Activated T-helper 17 cell treated with anti-CD3 and anti-CD28 coated beads, Interleukin-2, amount 50 U/mL, for 72 hours (primary cell): ENCODE results near the gene CHAT. TPM values are rescaled to one million over a fixed set of nuclear protein-coding genes. Genes with fewer than 3 reads are reported as not detected.

Experiments used
- ATAC-seq: fragments of 150-1000 bp; cut with Tn5 transposase; replicated peaks from 2 replicates; pipeline ENCODE4 v1.10.0; 2021; ENCODE audit warnings: mild to moderate bottlenecking, moderate library complexity
- H3K27ac Mint-ChIP-seq: one replicate; pipeline ENCODE4 v1.8.0; 2022; ENCODE audit warnings: mixed read lengths
- H3K27me3 Mint-ChIP-seq: one replicate; pipeline ENCODE4 v1.8.0; 2022; ENCODE audit warnings: mixed read lengths
- H3K36me3 Mint-ChIP-seq: one replicate; pipeline ENCODE4 v1.8.0; 2022; ENCODE audit warnings: low read depth, mild to moderate bottlenecking, mixed read lengths
- H3K4me1 Mint-ChIP-seq: one replicate; pipeline ENCODE4 v1.8.0; 2022; ENCODE audit warnings: mixed read lengths
- H3K4me3 Mint-ChIP-seq: one replicate; pipeline ENCODE4 v1.8.0; 2022; ENCODE audit warnings: mild to moderate bottlenecking, mixed read lengths
- H3K9me3 Mint-ChIP-seq: one replicate; pipeline ENCODE4 v1.8.0; 2022; ENCODE audit warnings: mixed read lengths
- total RNA-seq, 2 donors: library from RNA; stranded (reverse); gene quantifications; one replicate each; pipeline ENCODE4 v1.2.3, GENCODE V29; 2022

CHAT gene
- total RNA-seq, 2 donors from 2014 or later: not detected

GRCh38 chr10:49710966-49711365, 97.1 kb downstream of the CHAT start:
- Mint-ChIP-seq H3K4me1 (no peaks in the 10 kb centered on the region), H3K36me3 (no peaks in the 10 kb centered on the region), H3K27me3 (peaks cover 11% of the 10 kb centered on the region), H3K9me3 (no peaks in the 10 kb centered on the region), H3K4me3 (no peak overlapping the region), H3K27ac (no peak overlapping the region)
- ATAC-seq: no peak

GRCh38 chr10:49711481-49711880, 97.6 kb downstream of the CHAT start:
- peaks cover 11% of the 10 kb centered on the region for H3K27me3 Mint-ChIP-seq
- no peaks in the 10 kb centered on the region for H3K36me3 Mint-ChIP-seq
- no peaks in the 10 kb centered on the region for H3K4me1 Mint-ChIP-seq
- no peak for ATAC-seq
- no peaks in the 10 kb centered on the region for H3K9me3 Mint-ChIP-seq
- no peak overlapping the region for H3K4me3 Mint-ChIP-seq
- H3K27ac Mint-ChIP-seq: no peak overlapping the region

DNA sequence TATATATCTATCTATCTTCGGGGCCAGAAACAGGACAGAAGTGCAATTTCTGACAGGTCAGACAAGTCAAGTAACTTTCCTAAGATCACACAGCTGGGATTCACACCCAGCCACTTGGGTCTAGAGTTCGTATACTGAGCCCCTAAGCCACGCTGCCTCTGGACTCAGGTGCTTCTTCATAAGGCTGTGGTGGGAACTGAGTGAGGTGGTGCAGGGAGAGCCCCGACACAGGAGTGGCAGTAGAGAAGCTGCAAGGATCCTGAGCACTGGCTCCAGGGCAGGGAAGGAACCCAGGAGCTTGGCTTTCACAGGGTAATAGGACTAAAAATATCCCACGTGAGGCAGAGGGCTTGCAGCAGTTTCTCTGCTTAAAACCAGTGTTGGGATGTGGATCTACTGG, 99.4 kb downstream of the CHAT start:
- H3K4me1 Mint-ChIP-seq: no peaks in the 10 kb centered on the region
- H3K4me3 Mint-ChIP-seq: no peak overlapping the region
- H3K27ac Mint-ChIP-seq: no peak overlapping the region
- peaks cover 18% of the 10 kb centered on the region for H3K27me3 Mint-ChIP-seq
- H3K9me3 Mint-ChIP-seq: peaks cover 4% of the 10 kb centered on the region
- no peak for ATAC-seq
- H3K36me3 Mint-ChIP-seq: no peaks in the 10 kb centered on the region

Other genes starting within 250 kb of the CHAT start
- not detected for gene DRGX, start 217.9 kb upstream of the CHAT start, total RNA-seq
- 10 to 100 TPM; 26.6 to 57.1 TPM for gene ERCC6, start 74.9 kb upstream of the CHAT start, total RNA-seq
- gene SLC18A3, start 3.7 kb upstream of the CHAT start, total RNA-seq: not detected
- gene C10orf53, start 65.6 kb downstream of the CHAT start, total RNA-seq: not detected
- gene OGDHL, start 148.3 kb downstream of the CHAT start, total RNA-seq: 1 to 10 TPM in 1 of 2 donors, under 1 TPM in 1; 0.21 to 1.6 TPM